Measurements from ENCODE around the gene NUPR2.

DNA sequence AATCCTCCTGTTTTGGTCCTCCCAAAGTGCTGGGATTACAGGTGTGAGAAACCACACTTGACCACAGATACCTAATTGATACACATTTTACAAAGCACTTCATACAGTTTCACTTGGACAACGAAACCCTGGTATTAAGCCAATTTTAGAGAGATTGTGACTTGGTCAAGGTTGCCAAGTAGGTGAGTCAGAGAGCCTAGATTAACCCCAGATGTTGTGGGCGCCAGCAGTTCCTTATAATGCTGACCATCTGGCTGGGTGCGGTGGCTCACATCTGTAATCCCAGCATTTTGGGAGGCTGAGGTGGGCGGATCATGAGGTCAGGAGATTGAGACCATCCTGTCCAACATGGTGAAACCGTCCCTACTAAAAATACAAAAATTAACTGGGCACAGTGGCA lies 18.5 kb downstream of the NUPR2 start:
- TF ChIP-seq, protein P1, sequence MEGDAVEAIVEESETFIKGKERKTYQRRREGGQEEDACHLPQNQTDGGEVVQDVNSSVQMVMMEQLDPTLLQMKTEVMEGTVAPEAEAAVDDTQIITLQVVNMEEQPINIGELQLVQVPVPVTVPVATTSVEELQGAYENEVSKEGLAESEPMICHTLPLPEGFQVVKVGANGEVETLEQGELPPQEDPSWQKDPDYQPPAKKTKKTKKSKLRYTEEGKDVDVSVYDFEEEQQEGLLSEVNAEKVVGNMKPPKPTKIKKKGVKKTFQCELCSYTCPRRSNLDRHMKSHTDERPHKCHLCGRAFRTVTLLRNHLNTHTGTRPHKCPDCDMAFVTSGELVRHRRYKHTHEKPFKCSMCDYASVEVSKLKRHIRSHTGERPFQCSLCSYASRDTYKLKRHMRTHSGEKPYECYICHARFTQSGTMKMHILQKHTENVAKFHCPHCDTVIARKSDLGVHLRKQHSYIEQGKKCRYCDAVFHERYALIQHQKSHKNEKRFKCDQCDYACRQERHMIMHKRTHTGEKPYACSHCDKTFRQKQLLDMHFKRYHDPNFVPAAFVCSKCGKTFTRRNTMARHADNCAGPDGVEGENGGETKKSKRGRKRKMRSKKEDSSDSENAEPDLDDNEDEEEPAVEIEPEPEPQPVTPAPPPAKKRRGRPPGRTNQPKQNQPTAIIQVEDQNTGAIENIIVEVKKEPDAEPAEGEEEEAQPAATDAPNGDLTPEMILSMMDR (IDR thresholded peaks at IDR 0.05), result no peak
- no peak for TF ChIP-seq POLR2A (IDR thresholded peaks at IDR 0.05)

Data from adrenal gland (tissue), 5 donors.